Activated naive CD4-positive, alpha-beta T cell treated with anti-CD3 and anti-CD28 coated beads, Interleukin-2, amount 10 ng/mL, durations not matched to agents 7 days and 5 days (primary cell): Measurements from ENCODE around the gene GPR32.

Source experiments
- CTCF ChIA-PET: fragments of 350-600 bp; sonication (Branson Sonifier 250); formaldehyde crosslinking; loops from one replicate; lab custom pipeline; 2021; ENCODE audit warnings: antibody characterized with exemption; lab: Charles Lee
- DNase-seq: peaks from one replicate; pipeline ENCODE4 v3.0.0-alpha.2; 2020
- H3K27ac Mint-ChIP-seq: one replicate; pipeline ENCODE4 v1.8.0; 2021; ENCODE audit warnings: mild to moderate bottlenecking, moderate library complexity, mixed read lengths
- H3K27me3 Mint-ChIP-seq: one replicate; pipeline ENCODE4 v1.8.0; 2021; ENCODE audit warnings: mild to moderate bottlenecking, mixed read lengths
- H3K36me3 Mint-ChIP-seq: one replicate; pipeline ENCODE4 v1.8.0; 2021; ENCODE audit warnings: mixed read lengths
- H3K4me1 Mint-ChIP-seq: one replicate; pipeline ENCODE4 v1.8.0; 2021; ENCODE audit warnings: mixed read lengths
- H3K4me3 Mint-ChIP-seq: one replicate; pipeline ENCODE4 v1.8.0; 2021; ENCODE audit warnings: mild to moderate bottlenecking, moderate library complexity, mixed read lengths
- H3K9me3 Mint-ChIP-seq: one replicate; pipeline ENCODE4 v1.8.0; 2021; ENCODE audit warnings: mixed read lengths

Gene GPR32

DNA sequence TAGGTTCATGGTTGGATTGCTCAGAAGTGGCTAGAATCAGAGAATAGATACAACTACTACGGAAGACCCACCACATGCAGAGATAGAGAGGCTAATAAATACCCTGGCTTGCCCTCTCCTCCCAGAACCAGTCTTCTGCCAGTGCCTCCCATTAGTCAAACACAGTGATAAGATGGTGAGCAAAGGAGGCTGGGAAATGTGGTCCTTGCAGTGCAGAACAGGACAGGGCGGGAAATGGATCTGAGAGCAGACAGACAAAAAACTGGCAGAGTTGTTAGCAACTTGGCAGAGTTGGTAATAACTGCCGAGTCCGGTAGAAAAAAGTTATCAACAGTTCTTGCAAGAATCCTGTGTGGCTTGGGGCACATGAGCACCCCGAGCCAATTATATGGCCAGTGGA lies 44.6 kb downstream of the GPR32 start:
- H3K27me3 Mint-ChIP-seq = peaks cover 78% of the 10 kb centered on the region
- CTCF ChIA-PET = no interaction called here

GRCh38 chr19:50815439-50815838 lies 45.2 kb downstream of the GPR32 start:
- Mint-ChIP-seq H3K27ac (no peak overlapping the region), H3K27me3 (peaks cover 81% of the 10 kb centered on the region), H3K4me1 (peaks cover 28% of the 10 kb centered on the region), H3K36me3 (no peaks in the 10 kb centered on the region), H3K9me3 (peaks cover 2% of the 10 kb centered on the region), H3K4me3 (no peak overlapping the region)
- DNase-seq = no peak
- CTCF ChIA-PET = no interaction called here

More for the DNA sequence above, 44.6 kb downstream of the GPR32 start:
- H3K27ac Mint-ChIP-seq = no peak overlapping the region
- H3K36me3 Mint-ChIP-seq = no peaks in the 10 kb centered on the region
- no peak overlapping the region for H3K4me3 Mint-ChIP-seq
- H3K4me1 Mint-ChIP-seq = peaks cover 23% of the 10 kb centered on the region
- no peak for DNase-seq
- H3K9me3 Mint-ChIP-seq = peaks cover 2% of the 10 kb centered on the region

DNA sequence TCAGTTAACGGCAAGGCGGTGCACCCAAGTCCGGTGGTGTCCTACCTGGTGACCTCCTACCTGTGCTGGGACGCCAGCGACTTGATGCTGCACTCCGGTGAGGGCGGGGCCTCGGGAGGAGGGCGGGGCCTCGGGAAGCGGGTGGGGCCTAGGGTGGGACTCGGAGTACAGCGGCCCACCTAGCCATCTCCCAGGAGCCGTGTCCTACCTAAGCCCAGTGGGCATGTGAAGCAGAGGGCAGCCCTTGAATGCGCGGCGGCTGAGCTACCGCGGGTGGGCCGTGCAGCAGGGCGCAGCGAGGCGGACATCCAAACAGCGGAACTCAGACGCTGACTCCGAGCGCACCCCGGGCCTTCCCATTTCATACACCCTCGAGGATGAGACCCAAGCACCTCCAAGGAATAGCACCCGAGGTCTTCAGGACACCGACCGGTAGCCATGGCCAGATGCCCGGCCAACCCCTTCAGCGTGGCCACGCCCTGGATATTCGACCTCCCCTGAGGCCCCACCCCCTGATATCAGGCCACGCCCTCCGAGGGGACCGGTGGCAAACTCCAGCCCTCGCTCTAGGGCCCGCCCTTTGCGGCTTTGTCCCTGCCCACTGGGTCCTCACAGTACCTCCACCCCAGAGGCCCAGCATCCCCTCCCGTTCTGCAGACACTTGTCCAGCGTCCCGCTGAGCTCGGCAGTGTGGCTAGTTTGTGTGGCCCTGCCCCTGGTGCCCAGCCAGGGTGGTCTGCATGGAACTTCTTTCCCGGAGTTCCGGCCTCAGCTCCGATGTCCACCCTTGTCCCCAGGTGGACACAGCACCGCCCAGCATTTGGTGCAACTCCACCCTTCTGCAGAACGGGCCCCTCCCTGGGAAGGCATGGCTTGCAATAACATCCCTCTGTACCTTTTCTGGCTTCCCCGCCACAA lies 47.9 kb downstream of the GPR32 start:
- peak overlapping the region; percentile 65 for H3K4me3 Mint-ChIP-seq
- H3K9me3 Mint-ChIP-seq = peaks cover 2% of the 10 kb centered on the region
- H3K27ac Mint-ChIP-seq = no peak overlapping the region
- peaks cover 91% of the 10 kb centered on the region for H3K27me3 Mint-ChIP-seq
- no peaks in the 10 kb centered on the region for H3K36me3 Mint-ChIP-seq
- CTCF ChIA-PET = no interaction called here
- H3K4me1 Mint-ChIP-seq = peaks cover 35% of the 10 kb centered on the region
- peak; percentile 72 for DNase-seq

DNA sequence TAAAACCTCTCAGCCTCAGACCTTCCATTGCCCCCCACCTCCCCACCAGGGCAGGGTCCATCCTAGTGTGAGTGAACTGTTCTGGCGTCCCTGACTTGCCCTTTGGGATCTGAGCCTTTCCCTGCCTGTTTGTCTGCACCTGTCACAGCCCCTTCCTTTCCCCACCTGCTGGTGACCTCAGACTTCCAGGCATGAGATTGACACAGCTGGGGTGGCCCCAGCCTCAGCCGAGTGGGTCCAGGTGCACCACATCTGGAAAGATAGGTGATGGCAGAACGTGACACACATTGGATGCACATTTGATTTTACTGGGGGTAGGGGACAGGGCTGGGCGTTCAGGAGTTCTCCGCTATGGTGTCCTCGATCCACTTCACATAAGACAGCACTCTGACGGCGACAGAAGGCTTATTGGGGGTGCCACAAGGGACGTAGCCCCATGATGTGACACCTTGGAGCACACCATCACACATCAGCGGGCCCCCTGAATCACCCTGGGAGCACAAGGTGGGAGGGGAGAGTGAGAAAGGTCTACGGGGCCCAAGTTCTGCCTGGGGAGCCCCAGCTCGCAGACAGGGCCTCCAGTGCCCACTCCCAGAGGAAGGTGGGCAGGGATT lies 48.7 kb downstream of the GPR32 start:
- Mint-ChIP-seq H3K27ac (no peak overlapping the region), H3K27me3 (peaks cover 98% of the 10 kb centered on the region), H3K4me1 (peaks cover 35% of the 10 kb centered on the region), H3K9me3 (peaks cover 2% of the 10 kb centered on the region), H3K4me3 (peak overlapping the region; percentile 65), H3K36me3 (no peaks in the 10 kb centered on the region)
- CTCF ChIA-PET = no interaction called here
- no peak for DNase-seq

DNA sequence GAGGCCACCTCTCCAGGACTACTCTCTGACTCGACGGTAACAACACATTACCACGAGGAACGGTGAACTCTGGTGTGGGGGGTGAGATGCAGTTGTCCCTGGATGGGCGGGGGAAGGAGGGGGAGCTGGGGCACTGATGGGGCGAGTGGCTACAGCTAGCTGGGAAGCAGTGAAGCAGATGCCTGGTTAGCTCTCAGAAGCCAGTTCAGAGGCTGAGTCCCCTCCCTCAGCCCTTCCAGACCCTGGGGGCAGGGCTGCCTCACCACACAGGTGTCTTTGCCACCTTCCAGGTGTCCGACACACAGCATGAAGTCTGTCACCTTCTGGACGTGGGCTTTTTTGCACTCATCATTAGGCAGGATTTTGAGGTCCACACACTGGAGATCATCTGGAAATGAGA lies 49.4 kb downstream of the GPR32 start:
- H3K36me3 Mint-ChIP-seq = no peaks in the 10 kb centered on the region
- H3K27ac Mint-ChIP-seq = no peak overlapping the region
- H3K4me3 Mint-ChIP-seq = no peak overlapping the region
- CTCF ChIA-PET = no interaction called here
- no peak for DNase-seq
- H3K9me3 Mint-ChIP-seq = peaks cover 2% of the 10 kb centered on the region
- peaks cover 95% of the 10 kb centered on the region for H3K27me3 Mint-ChIP-seq
- H3K4me1 Mint-ChIP-seq = peaks cover 35% of the 10 kb centered on the region

GRCh38 chr19:50820086-50820485 lies 49.8 kb downstream of the GPR32 start:
- CTCF ChIA-PET = no interaction called here
- Mint-ChIP-seq H3K4me1 (peaks cover 35% of the 10 kb centered on the region), H3K4me3 (peak overlapping the region; percentile 22), H3K9me3 (peaks cover 2% of the 10 kb centered on the region), H3K36me3 (no peaks in the 10 kb centered on the region), H3K27me3 (peaks cover 91% of the 10 kb centered on the region), H3K27ac (no peak overlapping the region)
- DNase-seq = no peak

DNA sequence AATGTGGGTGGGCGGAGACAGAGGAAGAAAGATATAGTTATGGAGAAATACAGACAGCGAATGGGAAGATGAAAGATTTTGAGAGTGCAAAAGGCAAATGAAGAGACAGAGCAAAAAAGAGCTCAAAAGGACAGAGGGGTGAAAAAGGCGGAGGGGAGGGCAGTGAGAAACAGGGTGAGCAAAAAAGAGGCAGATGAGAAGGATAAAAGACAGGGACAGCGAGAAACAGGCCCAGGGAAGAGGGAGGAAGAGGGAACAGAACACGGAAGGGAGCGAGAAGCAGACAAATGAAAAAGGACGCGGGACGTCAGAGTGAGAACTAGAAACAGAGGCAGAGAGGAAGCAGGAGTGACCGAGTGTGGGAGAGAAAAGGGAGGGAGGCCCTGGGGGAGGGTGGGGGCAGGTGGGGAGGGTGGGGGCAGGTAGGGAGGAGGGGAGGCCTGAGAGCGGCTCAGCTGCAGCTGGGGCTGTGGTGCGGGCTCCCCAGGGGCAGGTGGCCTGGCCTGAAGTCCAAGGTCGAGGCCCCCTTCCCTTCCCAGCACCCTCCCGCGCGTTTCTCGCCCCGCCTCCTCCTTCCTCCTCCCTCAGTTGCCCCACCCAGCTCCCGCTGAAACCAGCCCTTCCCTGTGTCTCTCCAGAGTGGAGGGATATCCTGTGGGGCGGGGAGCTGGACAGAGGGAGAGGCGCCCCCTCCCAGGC lies 50.4 kb downstream of the GPR32 start:
- Mint-ChIP-seq H3K9me3 (peaks cover 2% of the 10 kb centered on the region), H3K27me3 (peaks cover 85% of the 10 kb centered on the region), H3K4me1 (peaks cover 35% of the 10 kb centered on the region), H3K4me3 (peak overlapping the region; percentile 49), H3K36me3 (no peaks in the 10 kb centered on the region), H3K27ac (no peak overlapping the region)
- DNase-seq = no peak
- CTCF ChIA-PET = no interaction called here

- DNase-seq = no peak
Measured at GRCh38 chr19:50821248-50821612, 51.0 kb downstream of the GPR32 start.

More at GRCh38 chr19:50821248-50821612, 51.0 kb downstream of the GPR32 start:
- Mint-ChIP-seq H3K27me3 (peaks cover 83% of the 10 kb centered on the region), H3K4me1 (peaks cover 35% of the 10 kb centered on the region), H3K36me3 (no peaks in the 10 kb centered on the region), H3K4me3 (no peak overlapping the region), H3K9me3 (peaks cover 2% of the 10 kb centered on the region), H3K27ac (no peak overlapping the region)
- CTCF ChIA-PET = no interaction called here
